GM21390 (cell line): Measurements from ENCODE around the gene MGLL.
A peak's percentile ranks its signal among the peaks of the same experiment; 100 is the strongest.

Experiments used
- ATAC-seq: cut with Tn5 transposase; IDR thresholded peaks from one replicate; pipeline ENCODE4 v1.9.1; 2021; ENCODE audit not compliant: unreplicated experiment

Gene MGLL

GRCh38 chr3:127814325-127814781 lies 8.0 kb downstream of the MGLL start:
- no peak for ATAC-seq

- no peak for ATAC-seq
These were observed 10.2 kb downstream of the MGLL start for GRCh38 chr3:127812151-127812550.

DNA sequence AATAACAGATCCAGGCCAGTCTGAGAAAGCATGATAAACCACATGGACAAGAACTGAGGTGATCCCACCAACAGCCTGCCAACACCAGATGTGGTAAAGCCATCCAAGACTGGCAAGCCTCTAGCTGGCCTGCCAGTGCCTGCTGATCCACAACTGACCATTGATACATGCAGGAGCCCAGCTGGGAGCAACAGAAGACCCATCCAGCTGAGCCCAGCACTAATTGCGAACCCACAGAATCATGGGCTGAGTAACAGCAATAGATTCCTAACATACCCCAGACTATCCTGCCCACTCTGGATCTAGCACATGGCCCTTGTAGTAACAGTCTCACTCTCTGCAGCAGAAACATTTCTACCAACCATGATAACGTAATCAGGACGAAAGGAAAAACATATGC lies 10.6 kb downstream of the MGLL start:
- ATAC-seq: no peak

GRCh38 chr3:127809611-127810010 lies 12.7 kb downstream of the MGLL start:
- no peak for ATAC-seq

- no peak for ATAC-seq
These were observed 13.1 kb downstream of the MGLL start for GRCh38 chr3:127809211-127809610.

GRCh38 chr3:127808197-127808596 lies 14.1 kb downstream of the MGLL start:
- ATAC-seq: peak; percentile 53

DNA sequence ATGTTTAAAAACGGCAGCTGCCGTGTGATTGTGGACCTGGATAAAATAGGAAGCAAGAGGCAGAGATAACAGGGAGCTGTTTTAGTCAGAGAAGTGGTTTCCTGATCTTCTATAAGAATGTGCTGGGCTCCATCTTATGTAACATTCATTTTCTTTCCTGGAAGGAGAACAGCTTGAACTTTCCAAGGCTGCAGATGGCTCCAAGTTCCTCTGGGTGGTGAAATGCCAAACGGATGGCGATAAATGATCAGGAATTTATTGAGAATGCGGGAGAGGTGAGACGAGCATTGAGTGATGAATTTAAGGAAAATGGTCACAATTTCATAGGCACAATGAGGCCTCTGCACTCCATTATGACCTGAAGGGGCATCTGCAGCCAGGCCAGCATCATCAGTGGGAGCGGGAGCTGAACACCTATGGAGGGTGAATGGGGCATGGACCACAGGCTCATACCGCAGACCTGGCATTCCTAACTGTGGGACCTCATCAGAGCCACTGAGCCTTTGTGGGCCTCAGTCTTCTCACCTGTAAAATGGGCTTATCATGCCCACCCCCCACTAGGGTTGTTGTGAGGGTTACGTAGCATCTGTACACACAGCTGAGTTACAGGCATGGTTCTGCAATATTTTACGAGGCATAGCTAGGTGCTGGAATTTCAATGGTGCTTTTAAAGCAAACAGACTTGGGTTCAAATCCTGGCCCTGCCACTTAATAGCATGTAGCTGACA lies 17.1 kb downstream of the MGLL start:
- ATAC-seq: no peak

- ATAC-seq: no peak
These were observed 18.2 kb downstream of the MGLL start for GRCh38 chr3:127804141-127804540.

DNA sequence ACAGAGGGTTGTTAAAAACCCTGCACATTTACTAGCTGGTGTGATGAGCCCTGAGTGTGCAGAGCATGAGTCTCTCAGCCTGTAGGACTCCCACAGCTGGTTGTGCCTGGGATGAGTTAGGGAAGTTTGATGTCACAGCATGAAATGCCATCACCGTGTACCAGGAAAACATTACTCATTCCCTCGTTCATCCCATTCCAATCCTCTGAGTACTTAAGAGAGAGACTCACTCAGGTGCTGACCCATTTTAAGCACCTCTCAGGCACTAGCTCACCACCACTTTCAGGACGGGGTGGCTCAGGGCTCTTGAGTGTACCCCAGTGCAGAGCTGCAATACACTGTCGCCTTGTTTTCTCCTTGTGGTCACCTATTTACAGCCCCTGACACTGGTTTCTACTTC lies 18.7 kb downstream of the MGLL start:
- ATAC-seq: no peak

DNA sequence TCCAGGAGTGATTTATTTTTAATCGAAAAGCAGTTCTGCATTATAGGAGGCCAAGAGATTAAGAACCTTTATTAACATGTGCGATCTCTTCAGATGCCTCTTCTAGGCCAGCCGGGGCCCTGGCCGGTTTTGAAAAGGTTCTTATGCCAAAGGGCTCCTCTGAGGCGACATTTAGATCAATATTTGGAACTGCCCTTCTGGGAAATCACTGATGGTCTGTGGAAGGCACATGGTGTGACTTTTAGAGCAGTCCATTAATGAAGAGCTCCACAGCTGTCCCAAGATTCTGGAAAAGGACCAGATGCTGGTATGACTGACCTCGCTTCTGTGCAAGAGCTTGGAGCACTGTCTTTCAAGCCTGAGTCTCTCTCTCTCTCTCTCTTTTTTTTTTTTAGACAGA lies 19.7 kb downstream of the MGLL start:
- no peak for ATAC-seq

DNA sequence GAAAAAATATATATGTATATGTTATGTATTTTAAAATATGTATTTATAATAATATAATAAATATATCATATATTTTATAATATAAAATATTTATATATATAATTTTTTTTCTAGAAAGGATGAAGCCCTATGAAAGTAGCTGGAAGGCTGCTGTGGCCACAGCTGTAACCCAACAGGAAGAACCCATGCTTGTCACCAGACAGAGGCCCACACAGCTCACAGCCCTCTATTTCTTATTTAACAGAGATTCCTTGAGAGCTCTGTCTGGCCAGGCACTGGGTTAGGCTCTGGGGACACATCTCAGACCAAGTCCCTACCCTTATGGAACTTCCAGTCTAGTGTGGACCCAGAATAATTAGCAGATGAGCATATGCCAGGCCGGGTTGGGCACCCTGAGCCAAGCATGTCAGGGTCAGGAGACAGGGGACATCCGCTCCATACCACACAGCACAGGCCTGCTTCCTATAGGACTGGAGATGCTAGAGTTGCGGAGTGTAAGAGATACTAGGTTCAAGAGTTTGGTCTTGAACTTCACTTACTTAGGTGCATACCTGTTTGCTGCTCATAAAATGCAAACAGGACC lies 20.5 kb downstream of the MGLL start:
- ATAC-seq: no peak

DNA sequence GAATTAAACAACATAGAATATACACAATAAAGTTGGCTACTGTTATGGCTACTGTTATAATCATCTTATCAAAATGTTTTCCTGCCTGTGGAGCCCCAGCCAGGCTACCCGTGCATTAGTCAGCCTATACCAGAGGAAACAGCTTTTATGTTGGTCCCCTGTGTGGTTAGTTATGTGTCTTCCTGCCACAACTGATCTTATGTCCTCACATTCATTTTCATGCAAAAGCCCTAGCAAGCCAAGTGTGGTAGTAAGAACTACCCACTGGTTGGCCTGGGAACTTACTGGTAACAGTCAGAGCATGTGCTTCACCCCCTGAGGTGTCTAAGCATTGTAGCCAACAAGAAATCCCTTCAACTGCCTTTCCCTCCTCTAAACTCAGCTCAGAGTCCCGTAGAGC lies 21.8 kb downstream of the MGLL start:
- peak; percentile 72 for ATAC-seq

DNA sequence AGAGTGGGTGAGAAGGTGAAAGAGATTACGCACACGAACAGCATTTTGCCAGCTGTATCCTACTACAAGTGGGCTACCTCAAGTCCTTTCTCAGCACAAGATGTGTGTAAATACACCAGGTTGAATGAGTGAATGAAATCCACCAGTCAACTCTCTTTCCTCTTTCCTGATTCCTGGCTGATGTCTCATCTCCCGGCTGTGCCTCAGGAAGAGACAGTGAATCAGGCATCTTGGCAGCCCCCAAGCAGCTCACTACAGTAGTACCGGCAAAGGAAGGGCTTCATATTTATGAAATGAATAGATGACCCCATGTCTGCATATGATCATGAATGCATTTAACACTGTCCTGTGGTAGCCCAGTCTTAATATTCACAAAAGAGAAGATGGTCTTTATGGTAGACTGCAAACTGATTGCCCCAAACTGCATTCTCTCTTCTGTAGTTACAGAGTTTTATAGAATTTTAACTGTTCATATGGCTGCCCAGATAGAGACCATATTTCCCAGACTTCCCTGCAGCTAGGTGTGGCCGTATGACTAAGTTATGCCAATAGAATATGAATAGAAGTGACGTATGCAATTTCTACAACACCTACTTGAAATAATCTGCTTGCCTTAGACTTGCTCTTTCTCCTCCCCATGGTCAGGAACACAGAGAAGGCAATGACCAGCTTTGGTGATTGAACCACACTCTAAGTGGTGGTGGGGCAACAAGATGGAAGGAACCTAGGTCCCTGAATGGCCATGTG lies 22.7 kb downstream of the MGLL start:
- no peak for ATAC-seq

GRCh38 chr3:127798716-127799115 lies 23.6 kb downstream of the MGLL start:
- ATAC-seq: no peak

DNA sequence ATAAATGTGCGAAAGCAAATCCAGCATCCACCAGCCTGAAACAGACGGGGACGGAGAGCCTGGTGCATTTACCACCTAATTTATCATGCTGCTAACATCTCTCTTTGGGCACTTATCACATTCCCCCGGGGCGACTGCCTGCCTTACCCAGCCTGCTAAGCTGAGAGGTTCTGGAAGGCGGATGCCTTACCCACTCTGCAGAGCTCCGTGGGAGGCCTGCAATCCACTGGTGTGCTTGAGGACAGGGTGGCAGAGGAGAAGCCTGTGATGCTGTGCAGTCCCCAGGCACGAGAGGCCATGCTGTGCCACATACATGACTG lies 25.5 kb downstream of the MGLL start:
- no peak for ATAC-seq

DNA sequence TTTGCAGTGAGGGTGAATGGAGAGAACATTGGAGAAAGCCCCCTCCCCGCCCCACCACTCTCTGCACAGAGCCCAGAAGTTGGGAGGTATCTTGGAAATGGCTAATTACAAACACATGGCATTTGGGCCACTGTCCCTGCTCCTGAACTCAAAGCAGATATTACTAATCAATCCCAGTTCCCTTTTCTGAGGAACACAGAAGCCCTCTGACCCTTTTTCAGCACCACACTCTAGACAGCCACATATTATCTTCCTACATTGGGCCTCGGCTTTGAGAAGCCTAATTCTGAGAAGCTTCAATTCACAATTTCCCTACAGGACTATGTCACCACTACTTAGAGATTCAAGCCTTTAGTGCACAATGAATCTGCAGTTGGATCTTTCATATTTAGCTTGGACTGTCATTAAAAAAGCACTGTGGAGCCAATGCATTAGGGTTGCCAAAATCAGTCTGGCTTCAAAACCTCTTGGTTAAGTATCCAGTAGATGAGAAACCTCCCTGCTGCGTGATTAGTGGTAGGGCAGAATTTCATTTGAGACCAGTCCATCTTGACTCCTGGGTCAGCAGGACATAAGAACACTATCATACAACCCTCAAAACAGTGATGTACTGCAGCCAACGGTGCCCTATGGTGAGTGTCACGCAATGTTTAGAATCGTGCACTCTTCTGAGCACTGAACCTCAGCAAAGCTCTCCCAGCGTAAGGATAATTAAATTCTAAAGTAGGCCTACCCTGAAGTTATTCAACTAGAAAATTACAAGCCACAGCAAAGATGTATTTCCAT lies 26.1 kb downstream of the MGLL start:
- no peak for ATAC-seq

GRCh38 chr3:127794972-127795371 lies 27.3 kb downstream of the MGLL start:
- no peak for ATAC-seq

GRCh38 chr3:127794402-127794801 lies 27.9 kb downstream of the MGLL start:
- ATAC-seq: no peak

- ATAC-seq: no peak
These were observed 29.6 kb downstream of the MGLL start for GRCh38 chr3:127792541-127793292.

DNA sequence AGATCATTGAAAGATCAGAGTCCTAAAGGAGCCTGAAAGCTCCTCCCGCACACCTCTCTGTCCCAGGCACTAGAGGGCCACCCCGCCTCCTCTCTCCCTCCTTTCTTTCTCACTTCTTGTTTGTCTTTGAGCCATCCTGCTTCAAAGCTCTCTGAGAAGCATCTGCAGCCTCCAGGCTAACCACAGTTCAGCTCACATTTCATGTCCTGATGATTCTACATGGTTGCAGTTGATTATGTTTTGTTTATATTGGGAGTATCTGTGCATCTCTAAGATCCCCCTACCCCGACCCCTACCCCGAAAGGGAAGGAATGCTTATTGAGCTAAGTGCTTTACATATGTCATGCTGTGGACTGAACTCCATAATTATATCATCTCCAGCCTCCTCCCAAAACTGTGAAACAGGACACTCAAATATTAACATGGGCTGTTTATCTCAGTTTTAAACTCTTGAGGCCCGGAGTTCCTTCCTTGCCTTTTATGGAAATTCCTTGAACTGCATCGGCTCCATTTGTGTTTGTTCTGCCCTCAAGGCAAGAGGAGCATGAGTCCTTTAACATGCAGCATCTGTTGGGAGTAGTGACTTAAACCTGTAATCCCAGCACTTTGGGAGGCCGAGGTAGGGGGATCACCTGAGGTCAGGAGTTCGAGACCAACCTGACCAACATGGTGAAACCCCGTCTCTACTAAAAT lies 30.9 kb downstream of the MGLL start:
- peak; percentile 91 for ATAC-seq
